Fibroblast of the conjunctiva (primary cell): ENCODE results near the gene ARHGAP18.
A peak's percentile ranks its signal among the peaks of the same experiment; 100 is the strongest.

Source experiments
- DNase-seq: peaks from one replicate; pipeline ENCODE4 v3.0.0-alpha.2; 2010; ENCODE audit warnings: low read depth

The ARHGAP18 gene, protein sequence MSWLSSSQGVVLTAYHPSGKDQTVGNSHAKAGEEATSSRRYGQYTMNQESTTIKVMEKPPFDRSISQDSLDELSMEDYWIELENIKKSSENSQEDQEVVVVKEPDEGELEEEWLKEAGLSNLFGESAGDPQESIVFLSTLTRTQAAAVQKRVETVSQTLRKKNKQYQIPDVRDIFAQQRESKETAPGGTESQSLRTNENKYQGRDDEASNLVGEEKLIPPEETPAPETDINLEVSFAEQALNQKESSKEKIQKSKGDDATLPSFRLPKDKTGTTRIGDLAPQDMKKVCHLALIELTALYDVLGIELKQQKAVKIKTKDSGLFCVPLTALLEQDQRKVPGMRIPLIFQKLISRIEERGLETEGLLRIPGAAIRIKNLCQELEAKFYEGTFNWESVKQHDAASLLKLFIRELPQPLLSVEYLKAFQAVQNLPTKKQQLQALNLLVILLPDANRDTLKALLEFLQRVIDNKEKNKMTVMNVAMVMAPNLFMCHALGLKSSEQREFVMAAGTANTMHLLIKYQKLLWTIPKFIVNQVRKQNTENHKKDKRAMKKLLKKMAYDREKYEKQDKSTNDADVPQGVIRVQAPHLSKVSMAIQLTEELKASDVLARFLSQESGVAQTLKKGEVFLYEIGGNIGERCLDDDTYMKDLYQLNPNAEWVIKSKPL

DNA sequence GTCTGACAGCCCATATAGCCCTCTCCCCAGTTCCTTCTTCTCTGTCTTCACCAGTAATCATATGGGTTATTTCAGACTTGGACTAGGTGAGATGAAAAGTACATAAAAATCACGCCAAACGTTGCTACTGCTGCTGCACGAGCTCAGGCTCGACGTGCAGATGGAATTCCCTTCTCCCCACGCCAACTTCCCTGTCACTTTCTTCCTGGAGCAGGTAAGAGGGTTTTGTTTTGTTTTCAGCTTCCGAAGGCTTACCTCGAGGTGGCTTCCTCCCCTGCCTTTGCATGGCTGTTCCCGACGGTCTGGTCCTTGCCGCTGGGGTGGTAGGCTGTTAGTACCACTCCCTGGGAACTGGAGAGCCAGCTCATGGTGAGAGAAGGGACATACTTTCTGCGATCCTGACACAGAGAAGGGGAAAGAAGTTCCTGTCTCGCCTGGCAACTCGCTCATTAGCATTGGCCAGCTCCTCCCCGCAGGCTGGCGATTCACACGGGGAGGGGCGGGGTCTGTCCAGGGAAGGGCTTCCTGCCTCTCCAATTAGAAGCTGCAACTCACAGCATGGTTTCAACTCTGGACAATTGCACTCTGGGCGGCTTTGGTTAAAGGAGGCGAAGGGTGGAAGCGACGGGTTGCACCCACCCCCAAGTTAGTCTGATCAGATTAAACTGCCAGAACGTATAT lies at the start of gene ARHGAP18:
Gene ARHGAP18 (minus strand): TSS at position 409 of the 681 bp plus-strand sequence. CDS start 41 bp downstream, at position 368.
- DNase-seq: peak; percentile 88

- DNase-seq: no peak
Measured at GRCh38 chr6:129755787-129756186, 45.8 kb upstream of the ARHGAP18 start.

DNA sequence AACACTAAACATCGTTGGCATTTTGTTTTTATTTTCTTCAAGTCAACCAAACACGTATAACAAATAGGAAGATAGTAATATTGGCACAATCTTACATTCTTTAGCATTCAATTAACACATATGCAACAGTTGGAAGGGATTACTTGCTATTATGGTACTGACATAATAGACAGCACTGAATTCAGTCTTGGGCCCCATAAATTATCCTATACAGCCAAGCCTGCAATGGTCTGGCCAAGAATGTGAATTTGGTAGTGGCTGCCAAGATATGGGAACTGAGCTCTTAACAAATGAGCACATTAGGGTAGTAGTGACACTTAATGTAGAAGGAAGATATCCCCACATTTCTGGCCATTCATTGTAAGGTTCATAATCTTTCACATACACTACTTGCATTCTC lies 44.8 kb upstream of the ARHGAP18 start:
- DNase-seq: no peak

DNA sequence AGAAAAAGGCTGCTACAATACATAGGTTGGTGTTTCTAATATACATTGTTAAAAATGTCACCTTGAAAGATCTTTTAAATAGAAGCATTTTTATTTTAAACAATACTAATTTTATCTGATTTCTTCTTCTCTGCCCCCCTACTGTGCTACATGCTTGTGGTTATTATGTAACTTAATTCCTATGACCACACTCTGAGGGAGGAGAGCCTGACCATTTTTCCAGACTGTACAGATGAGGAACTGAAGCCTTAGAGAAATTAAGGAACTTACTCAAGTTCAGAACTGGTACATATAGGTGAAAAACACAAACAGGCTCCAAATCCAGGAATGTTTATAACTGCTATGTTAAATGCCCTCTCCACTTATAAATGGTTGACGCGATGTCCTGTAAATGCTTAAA lies 43.4 kb upstream of the ARHGAP18 start:
- DNase-seq: no peak

- DNase-seq: no peak
Measured at GRCh38 chr6:129751384-129751783, 41.4 kb upstream of the ARHGAP18 start.

DNA sequence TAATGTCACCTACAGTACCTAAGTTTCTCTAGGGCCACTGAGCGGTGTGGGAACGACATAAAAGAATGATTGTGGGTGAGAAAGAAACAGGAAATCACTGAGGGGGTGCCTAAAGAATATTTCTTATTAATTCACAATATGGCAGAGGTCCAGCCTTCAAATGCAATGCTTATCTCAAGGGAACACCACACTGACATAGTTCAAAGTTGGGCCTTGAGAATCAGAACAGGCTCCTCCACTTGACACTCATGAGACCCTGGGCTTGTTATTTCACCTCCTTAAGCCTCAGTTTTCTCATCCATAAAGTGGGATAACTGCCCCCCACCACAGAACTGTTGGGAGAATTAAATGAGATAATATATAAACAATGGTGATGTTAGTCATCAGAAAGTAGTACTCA lies 40.4 kb upstream of the ARHGAP18 start:
- no peak for DNase-seq

DNA sequence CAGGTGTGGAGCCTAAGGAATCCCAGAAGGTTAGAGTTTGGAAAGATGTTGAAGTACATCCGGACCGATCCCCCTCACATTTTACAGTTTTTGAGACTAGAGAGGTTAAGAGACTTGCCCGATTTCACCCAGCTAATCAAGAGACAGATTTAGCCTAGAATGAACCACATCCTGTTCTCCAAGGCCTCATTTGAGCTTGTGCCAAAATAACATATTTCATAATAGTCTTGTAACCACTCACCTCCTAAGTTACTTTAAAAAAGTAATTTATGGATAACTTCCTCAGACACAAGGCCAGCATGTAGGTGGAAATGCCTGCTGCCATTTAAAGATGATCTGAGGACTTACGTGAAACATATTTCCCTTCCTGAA lies 39.8 kb upstream of the ARHGAP18 start:
- no peak for DNase-seq

GRCh38 chr6:129748901-129749748 lies 39.1 kb upstream of the ARHGAP18 start:
- no peak for DNase-seq

DNA sequence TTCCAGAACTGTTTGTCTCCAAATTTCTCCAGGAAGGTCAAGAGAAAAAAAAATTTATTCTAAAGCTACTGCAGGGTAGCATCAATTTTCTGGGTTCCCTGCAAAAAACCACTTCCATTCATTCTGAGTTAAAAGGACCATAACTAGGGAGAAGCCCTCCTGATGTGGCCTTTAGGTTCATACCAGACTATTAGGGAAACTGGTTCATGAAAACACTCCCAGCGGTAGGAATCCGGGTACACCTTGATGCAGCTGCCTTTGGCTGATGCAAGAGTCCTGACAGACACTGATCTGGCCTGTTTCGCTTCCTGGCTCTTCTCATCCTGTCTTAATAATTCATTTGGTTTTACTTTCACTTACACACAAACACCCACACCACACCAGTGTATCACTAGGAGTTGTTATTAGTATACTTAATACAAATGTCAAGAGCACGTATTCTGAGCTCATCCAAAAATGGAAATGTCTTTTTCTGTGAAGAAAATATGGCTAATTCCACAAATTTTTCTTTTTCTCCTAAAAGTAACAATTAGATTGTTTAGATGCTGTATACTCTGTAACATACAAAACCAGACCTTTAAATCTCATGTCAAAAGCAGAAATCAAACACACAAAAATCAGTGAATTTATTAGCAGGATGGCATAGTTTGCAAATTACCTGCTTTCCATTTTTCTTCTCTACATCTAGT lies 38.4 kb upstream of the ARHGAP18 start:
- DNase-seq: peak; percentile 74

DNA sequence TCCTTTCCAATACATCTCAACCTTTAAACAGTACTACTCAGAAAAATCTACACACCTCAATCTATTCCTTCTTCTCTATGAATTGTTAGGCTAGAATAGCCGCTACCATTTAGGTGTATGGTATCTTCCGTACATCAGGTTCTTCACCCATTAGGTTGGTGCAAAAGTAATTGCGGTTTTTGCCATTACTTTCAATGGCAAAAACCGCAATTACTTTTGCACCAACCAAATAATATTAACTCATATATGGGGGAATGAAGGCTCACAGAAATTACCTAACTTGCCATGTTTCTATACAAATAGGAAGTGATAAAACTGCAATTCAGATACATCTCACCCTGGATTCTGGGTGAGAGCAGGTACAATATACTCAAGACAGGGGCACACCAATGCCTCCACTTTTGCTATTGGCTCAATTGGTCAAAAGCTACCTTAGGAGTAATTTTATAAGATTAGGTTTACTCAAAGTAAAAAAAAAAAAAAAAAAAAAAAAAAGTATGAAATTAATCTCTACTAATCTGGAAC lies 37.7 kb upstream of the ARHGAP18 start:
- DNase-seq: no peak

DNA sequence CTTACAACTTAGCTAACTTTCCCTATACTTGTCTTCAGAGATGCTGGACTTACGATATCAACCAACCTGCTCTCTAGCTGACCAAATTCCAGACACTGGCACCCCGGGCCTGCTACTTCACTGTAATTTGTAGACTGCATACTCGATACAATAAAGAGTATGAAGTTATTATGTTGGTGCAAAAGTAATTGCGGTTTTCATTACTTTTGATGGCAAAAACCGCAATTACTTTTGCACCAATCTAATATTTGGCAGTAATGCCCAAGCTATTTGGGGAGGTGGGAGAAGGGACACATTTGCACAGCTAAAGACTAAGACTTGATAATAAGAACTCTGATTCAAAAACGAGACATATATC lies 34.9 kb upstream of the ARHGAP18 start:
- no peak for DNase-seq

- DNase-seq: peak; percentile 80
Measured at GRCh38 chr6:129744201-129744879, 34.4 kb upstream of the ARHGAP18 start.

GRCh38 chr6:129740013-129740412 lies 30.0 kb upstream of the ARHGAP18 start:
- DNase-seq: no peak

- no peak for DNase-seq
Measured at GRCh38 chr6:129736105-129736504, 26.1 kb upstream of the ARHGAP18 start.

- no peak for DNase-seq
Measured at GRCh38 chr6:129733290-129733689, 23.3 kb upstream of the ARHGAP18 start.

- DNase-seq: no peak
Measured at GRCh38 chr6:129732542-129732941, 22.6 kb upstream of the ARHGAP18 start.

DNA sequence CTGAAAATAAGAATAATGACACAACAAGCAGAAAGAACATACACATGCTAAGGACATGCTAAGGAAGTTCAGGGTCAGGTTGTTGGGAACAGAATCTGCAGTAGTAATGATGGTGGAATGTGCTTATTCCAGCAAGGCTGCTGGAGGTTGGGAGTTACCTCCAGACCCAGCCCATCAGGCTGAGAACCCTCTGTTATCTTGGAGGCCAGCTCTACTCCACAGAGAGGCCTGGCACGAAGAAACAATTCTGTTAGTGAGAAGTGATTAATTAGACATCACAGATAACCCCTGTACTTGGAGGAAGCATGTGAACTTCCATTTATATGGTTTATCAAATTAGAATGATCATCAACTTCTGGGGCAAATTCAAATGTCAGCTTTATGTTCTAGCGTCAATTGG lies 22.1 kb upstream of the ARHGAP18 start:
- DNase-seq: no peak

DNA sequence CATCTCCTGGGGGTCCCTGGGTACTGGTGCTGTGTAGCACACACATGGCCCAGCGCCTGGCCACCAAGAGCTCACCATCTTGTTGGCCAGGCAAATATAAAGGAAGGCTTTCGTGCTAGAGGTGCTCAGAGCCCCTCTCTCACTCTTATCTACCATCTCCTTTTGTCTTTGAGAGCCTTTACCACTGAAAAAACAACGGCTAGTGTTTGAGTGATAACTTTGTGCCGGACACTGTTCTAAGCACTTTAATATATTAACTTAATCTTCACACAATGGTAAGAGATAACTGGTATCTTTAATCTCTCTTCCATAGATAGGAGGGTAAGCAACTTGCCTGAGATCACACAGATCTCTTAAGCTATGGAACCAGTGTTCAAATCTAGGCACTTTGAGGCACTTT lies 21.5 kb upstream of the ARHGAP18 start:
- no peak for DNase-seq

DNA sequence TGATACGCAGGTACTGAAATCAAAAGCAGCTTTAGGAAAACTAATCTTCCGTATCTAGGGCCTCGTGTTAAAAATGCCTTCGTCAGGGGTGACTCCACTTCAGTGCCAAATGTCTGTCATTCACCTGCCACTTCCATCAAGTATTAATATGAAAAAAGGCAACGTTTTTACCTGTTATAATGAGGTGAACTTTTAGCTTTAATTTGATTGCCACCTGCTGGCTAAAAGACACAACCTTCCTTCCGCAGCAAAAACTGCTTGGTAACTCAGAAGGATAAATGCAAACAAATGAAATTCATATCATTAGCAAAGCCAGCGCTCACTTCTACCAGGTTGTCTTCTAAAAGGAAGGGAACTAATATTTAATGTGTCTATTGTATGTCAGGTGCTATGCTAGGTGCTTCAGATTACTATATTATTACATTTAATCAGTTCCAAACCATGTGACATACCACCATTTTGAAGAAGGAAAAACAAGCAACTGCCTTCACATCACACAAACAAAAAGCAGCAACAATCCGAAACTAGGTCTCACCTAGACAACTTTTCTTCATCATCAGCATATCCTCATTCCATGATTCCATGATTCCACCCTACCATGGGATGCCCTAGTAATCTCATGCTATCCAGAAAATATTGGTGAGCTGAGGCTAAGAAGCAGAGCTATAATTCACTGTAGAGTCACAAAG lies 20.6 kb upstream of the ARHGAP18 start:
- DNase-seq: no peak

- no peak for DNase-seq
Measured at GRCh38 chr6:129726650-129727049, 16.7 kb upstream of the ARHGAP18 start.
